Chondrocyte (in vitro differentiated cells): ENCODE results near the gene FAM133A. TPM values are rescaled to one million over a fixed set of nuclear protein-coding genes. Genes with fewer than 3 reads are reported as not detected.

ENCODE experiments used
- DNase-seq: peaks from one replicate; pipeline ENCODE4 v3.0.0; 2021; ENCODE audit warnings: mixed read lengths, low spot score
- H3K27ac Mint-ChIP-seq: one replicate; pipeline ENCODE4 v1.8.0; 2021; ENCODE audit warnings: mild to moderate bottlenecking, moderate library complexity, mixed read lengths; ENCODE audit not compliant: unreplicated experiment
- H3K27me3 Mint-ChIP-seq: 2 replicates; pipeline ENCODE4 v1.8.0; 2021; ENCODE audit warnings: low read depth, mixed read lengths
- H3K36me3 Mint-ChIP-seq: 2 replicates; pipeline ENCODE4 v1.8.0; 2021; ENCODE audit warnings: low read depth, mixed read lengths
- H3K4me1 Mint-ChIP-seq: 2 replicates; pipeline ENCODE4 v1.8.0; 2021; ENCODE audit warnings: low read depth, mild to moderate bottlenecking, mixed read lengths
- H3K4me3 Mint-ChIP-seq: one replicate; pipeline ENCODE4 v1.8.0; 2021; ENCODE audit warnings: mild to moderate bottlenecking, moderate library complexity, mixed read lengths; ENCODE audit not compliant: unreplicated experiment
- H3K9me3 Mint-ChIP-seq: 2 replicates; pipeline ENCODE4 v1.8.0; 2021; ENCODE audit warnings: low read depth, mixed read lengths
- total RNA-seq: library from RNA; stranded (reverse); gene quantifications from 3 replicates; pipeline ENCODE4 v1.2.1, GENCODE V29; 2021
- TF ChIP-seq, protein P1 (sequence below): fragments of 200-600 bp; sonication (generic); IDR thresholded peaks from 2 replicates; pipeline ENCODE4 v1.5.0; 2021; ENCODE audit warnings: antibody characterized with exemption, mild to moderate bottlenecking, moderate library complexity

The FAM133A gene
- total RNA-seq, 1 donor from 2014 or later: 0.65 TPM

DNA sequence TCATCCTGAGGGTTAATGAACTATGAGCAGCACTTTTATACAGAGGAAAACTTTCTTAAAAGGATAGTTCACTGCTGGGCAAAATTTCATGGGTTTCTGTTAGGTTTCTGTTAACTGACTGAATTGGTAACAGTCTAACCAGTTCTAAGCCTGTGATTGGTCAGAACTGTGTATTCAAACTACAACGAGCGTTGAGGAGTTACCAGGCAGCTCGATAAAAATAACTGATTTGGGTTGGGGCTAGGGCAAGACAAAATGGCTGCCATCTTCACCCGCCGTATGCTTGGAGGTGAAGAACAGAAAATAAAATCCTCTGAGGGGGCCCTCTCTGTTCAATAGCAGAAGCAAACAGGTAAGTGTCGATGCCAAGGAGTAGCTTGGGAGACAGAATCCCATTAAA, 22.0 kb downstream of the FAM133A start:
- TF ChIP-seq, protein P1, sequence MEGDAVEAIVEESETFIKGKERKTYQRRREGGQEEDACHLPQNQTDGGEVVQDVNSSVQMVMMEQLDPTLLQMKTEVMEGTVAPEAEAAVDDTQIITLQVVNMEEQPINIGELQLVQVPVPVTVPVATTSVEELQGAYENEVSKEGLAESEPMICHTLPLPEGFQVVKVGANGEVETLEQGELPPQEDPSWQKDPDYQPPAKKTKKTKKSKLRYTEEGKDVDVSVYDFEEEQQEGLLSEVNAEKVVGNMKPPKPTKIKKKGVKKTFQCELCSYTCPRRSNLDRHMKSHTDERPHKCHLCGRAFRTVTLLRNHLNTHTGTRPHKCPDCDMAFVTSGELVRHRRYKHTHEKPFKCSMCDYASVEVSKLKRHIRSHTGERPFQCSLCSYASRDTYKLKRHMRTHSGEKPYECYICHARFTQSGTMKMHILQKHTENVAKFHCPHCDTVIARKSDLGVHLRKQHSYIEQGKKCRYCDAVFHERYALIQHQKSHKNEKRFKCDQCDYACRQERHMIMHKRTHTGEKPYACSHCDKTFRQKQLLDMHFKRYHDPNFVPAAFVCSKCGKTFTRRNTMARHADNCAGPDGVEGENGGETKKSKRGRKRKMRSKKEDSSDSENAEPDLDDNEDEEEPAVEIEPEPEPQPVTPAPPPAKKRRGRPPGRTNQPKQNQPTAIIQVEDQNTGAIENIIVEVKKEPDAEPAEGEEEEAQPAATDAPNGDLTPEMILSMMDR: no peak
- Mint-ChIP-seq H3K9me3 (no peaks in the 10 kb centered on the region), H3K27me3 (peaks cover 9% of the 10 kb centered on the region), H3K36me3 (no peaks in the 10 kb centered on the region), H3K27ac (no peak overlapping the region), H3K4me3 (no peak overlapping the region), H3K4me1 (no peaks in the 10 kb centered on the region)
- no peak for DNase-seq

DNA sequence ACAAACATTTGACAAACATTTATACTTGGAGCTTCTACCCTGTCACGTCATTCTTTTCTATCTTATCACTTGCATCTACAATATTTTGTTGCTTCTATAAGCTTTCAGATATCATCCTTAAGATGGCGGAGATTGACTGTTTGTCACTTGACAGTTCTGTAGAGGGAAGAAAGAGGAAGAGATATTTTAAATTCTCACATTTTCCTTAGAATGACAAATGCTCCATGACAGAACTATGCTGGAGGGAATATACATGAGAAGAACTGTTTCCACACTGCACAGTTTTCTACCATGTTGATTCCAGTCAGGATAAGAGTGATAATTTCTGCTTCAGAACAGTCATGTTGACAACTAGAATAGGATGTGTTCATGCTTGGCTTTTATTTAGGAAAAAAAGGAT, 29.7 kb downstream of the FAM133A start:
- Mint-ChIP-seq H3K4me3 (no peak overlapping the region), H3K4me1 (no peaks in the 10 kb centered on the region), H3K36me3 (no peaks in the 10 kb centered on the region), H3K27ac (no peak overlapping the region), H3K27me3 (peaks cover 11% of the 10 kb centered on the region), H3K9me3 (no peaks in the 10 kb centered on the region)
- no peak for DNase-seq
- TF ChIP-seq, protein P1: no peak

DNA sequence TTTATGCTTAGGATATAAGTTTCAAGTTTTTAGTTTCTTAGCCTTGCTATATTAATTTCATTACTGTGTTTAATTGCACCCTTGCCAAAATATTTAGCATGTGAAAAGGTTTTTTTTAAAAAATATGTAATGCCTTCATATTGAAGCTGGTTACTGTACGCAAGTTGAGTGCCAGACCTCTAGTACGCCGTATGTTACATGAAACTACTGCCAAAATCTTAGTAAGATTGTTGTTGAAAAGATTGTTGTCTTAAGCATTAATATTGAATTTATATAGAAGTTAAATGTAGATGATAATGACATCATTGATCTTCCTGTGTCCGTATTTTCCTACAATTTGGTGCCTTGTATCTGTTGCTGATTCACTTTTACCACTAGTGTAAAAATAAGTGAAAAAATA, 37.1 kb downstream of the FAM133A start:
- DNase-seq: no peak
- Mint-ChIP-seq H3K27ac (no peak overlapping the region), H3K9me3 (no peaks in the 10 kb centered on the region), H3K4me3 (no peak overlapping the region), H3K4me1 (no peaks in the 10 kb centered on the region), H3K27me3 (peaks cover 7% of the 10 kb centered on the region), H3K36me3 (no peaks in the 10 kb centered on the region)
- TF ChIP-seq, protein P1: no peak

DNA sequence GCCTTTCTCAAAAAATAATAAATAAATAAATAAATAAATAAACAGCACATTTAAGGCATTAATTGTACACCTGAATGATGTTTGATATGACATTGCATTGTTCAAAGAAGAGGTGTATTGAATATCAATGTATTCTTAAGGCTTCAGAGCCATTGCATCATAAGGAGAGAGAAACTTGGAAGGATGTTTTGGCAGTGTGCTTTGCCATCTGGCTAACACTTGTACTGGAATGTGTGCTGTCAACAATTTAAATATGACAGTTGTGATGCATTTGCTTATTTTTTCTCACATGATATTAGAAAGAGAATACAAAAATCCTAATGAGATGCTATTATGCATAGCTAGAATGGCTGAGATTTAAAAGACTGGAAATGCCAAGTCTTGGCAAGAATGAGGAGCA, 67.8 kb downstream of the FAM133A start:
- Mint-ChIP-seq H3K27ac (no peak overlapping the region), H3K27me3 (peaks cover 3% of the 10 kb centered on the region), H3K4me3 (no peak overlapping the region), H3K36me3 (no peaks in the 10 kb centered on the region), H3K4me1 (no peaks in the 10 kb centered on the region), H3K9me3 (no peaks in the 10 kb centered on the region)
- TF ChIP-seq, protein P1: no peak
- no peak for DNase-seq

DNA sequence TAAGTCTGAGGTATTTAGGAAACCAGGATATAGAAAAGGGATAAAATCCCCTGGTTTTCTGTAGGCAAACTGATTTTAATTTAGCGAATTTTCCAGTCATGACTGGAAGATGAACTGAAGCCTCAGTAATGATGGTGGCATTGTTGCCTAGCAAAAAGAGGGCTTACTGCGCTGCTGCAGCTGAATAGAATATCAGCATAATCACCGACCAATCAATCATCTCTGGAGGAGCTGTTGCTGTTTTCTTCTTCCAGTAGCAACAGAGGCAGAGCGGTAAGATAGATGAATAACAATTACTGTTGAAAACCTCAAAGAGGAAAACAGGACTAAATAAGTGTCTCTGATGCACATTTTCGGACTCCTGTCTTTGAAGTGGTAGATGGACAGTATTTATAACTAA, 86.2 kb downstream of the FAM133A start:
- H3K4me3 Mint-ChIP-seq: no peak overlapping the region
- TF ChIP-seq, protein P1: no peak

More for the DNA sequence above, 86.2 kb downstream of the FAM133A start:
- Mint-ChIP-seq H3K4me1 (no peaks in the 10 kb centered on the region), H3K36me3 (no peaks in the 10 kb centered on the region), H3K27me3 (peaks cover 1% of the 10 kb centered on the region), H3K27ac (no peak overlapping the region), H3K9me3 (no peaks in the 10 kb centered on the region)
- DNase-seq: no peak

Other genes with a start within 250 kb of the FAM133A start
- gene NAP1L3, start 628 bp upstream of the FAM133A start, total RNA-seq: 33.2 to 52.2 TPM (median 35.4 TPM) in 3 replicates